ENCODE measurements around the gene CORO7.

GRCh38 chr16:4399001-4399730, 17.2 kb downstream of the CORO7 start:
- TF ChIP-seq CTCF (IDR thresholded peaks at IDR 0.05), result no peak
- no peak for TF ChIP-seq EZH2 (IDR thresholded peaks at IDR 0.05; ENCODE audit: borderline replicate concordance, insufficient read depth, low read depth, low read length, poor library complexity, severe bottlenecking)
